Measurements from ENCODE around the gene KPNA6. TPM values are rescaled to one million over a fixed set of nuclear protein-coding genes. Genes with fewer than 3 reads are reported as not detected.
"Not testable (repeated sequence)": the region's sequence is repeated elsewhere in the genome, so short reads cannot be mapped to it uniquely, and the experiment has no call there.

KPNA6 gene
- polyA plus RNA-seq, 1 experiment = 26.6 TPM

- H3K4me3 ChIP-seq (ENCODE audit: low read depth, low read length) = peak overlapping the region; percentile 95
- TF ChIP-seq, protein P1, sequence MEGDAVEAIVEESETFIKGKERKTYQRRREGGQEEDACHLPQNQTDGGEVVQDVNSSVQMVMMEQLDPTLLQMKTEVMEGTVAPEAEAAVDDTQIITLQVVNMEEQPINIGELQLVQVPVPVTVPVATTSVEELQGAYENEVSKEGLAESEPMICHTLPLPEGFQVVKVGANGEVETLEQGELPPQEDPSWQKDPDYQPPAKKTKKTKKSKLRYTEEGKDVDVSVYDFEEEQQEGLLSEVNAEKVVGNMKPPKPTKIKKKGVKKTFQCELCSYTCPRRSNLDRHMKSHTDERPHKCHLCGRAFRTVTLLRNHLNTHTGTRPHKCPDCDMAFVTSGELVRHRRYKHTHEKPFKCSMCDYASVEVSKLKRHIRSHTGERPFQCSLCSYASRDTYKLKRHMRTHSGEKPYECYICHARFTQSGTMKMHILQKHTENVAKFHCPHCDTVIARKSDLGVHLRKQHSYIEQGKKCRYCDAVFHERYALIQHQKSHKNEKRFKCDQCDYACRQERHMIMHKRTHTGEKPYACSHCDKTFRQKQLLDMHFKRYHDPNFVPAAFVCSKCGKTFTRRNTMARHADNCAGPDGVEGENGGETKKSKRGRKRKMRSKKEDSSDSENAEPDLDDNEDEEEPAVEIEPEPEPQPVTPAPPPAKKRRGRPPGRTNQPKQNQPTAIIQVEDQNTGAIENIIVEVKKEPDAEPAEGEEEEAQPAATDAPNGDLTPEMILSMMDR (IDR thresholded peaks at IDR 0.05; ENCODE audit: insufficient read depth, low read depth, low read length) = peak; percentile 43
- POLR2A ChIA-PET = interaction anchor here (0.6 to 1.0 kb wide), 2 partner anchors 17 to 167 kb away, joined by 3 read pairs; no protein-coding TSS in a partner anchor
- CTCF ChIA-PET = interaction anchor here (0.5 to 2.5 kb wide), 12 partner anchors 10 to 422 kb away, joined by 3 to 9 read pairs (median 3); no protein-coding TSS in a partner anchor
- no peak for DNase-seq (ENCODE audit: low read depth)
- peaks cover 20% of the 10 kb centered on the region for H3K36me3 ChIP-seq (ENCODE audit: control insufficient read depth, insufficient read depth, low read length)
- no peaks in the 10 kb centered on the region for H3K27me3 ChIP-seq (ENCODE audit: control insufficient read depth, insufficient read depth, low read length)
Measured at GRCh38 chr1:32073299-32074229, 34.3 kb upstream of the KPNA6 start.

GRCh38 chr1:32074841-32075240 lies 33.0 kb upstream of the KPNA6 start:
- POLR2A ChIA-PET = no interaction called here
- CTCF ChIA-PET = interaction anchor here (0.9 kb wide), 1 partner anchor 97 kb away, joined by 3 read pairs; no protein-coding TSS in a partner anchor

GRCh38 chr1:32077451-32077850 lies 30.4 kb upstream of the KPNA6 start:
- no peak for DNase-seq (ENCODE audit: low read depth)
- Histone ChIP-seq H3K27me3 (ENCODE audit: control insufficient read depth, insufficient read depth, low read length) (no peaks in the 10 kb centered on the region), H3K36me3 (ENCODE audit: control insufficient read depth, insufficient read depth, low read length) (peaks cover 20% of the 10 kb centered on the region), H3K4me3 (ENCODE audit: low read depth, low read length) (no peak overlapping the region)
- ChIA-PET POLR2A (no interaction called here), CTCF (no interaction called here)
- TF ChIP-seq, protein P1 (IDR thresholded peaks at IDR 0.05; ENCODE audit: insufficient read depth, low read depth, low read length) = no peak

More at GRCh38 chr1:32074841-32075240, 33.0 kb upstream of the KPNA6 start:
- TF ChIP-seq, protein P1 (IDR thresholded peaks at IDR 0.05; ENCODE audit: insufficient read depth, low read depth, low read length) = no peak
- H3K36me3 ChIP-seq (ENCODE audit: control insufficient read depth, insufficient read depth, low read length) = peaks cover 20% of the 10 kb centered on the region
- H3K4me3 ChIP-seq (ENCODE audit: low read depth, low read length) = no peak overlapping the region
- no peaks in the 10 kb centered on the region for H3K27me3 ChIP-seq (ENCODE audit: control insufficient read depth, insufficient read depth, low read length)
- no peak for DNase-seq (ENCODE audit: low read depth)

DNA sequence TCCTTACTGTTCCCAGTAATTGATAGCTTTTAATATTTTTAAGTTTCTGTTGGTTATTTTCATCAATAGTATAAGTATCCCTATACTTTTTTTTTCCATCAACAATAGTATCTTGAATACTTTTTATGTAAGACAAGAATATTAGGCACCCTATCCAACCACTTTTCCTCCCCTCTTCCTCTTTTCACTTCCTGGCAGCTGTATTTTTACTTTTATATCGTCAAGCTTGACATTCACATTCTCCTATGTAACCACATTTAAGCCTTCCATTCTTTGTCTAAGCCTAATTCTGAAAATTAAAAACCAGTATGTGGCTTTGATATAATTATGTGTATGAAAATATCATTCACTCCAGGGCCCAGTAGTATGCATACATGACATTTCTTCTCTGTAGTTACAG lies 25.8 kb upstream of the KPNA6 start:
- POLR2A ChIA-PET = no interaction called here
- TF ChIP-seq, protein P1 (IDR thresholded peaks at IDR 0.05; ENCODE audit: insufficient read depth, low read depth, low read length) = no peak
- CTCF ChIA-PET = no interaction called here
- Histone ChIP-seq H3K36me3 (ENCODE audit: control insufficient read depth, insufficient read depth, low read length) (peaks cover 18% of the 10 kb centered on the region), H3K4me3 (ENCODE audit: low read depth, low read length) (no peak overlapping the region), H3K27me3 (ENCODE audit: control insufficient read depth, insufficient read depth, low read length) (no peaks in the 10 kb centered on the region)
- DNase-seq (ENCODE audit: low read depth) = no peak

GRCh38 chr1:32086381-32086780 lies 21.5 kb upstream of the KPNA6 start:
- H3K36me3 ChIP-seq (ENCODE audit: control insufficient read depth, insufficient read depth, low read length); H3K27me3 ChIP-seq (ENCODE audit: control insufficient read depth, insufficient read depth, low read length); POLR2A ChIA-PET; CTCF ChIA-PET; H3K4me3 ChIP-seq (ENCODE audit: low read depth, low read length); DNase-seq (ENCODE audit: low read depth): not testable (repeated sequence)
